ENCODE results near the gene TMEM256.

Gene TMEM256

DNA sequence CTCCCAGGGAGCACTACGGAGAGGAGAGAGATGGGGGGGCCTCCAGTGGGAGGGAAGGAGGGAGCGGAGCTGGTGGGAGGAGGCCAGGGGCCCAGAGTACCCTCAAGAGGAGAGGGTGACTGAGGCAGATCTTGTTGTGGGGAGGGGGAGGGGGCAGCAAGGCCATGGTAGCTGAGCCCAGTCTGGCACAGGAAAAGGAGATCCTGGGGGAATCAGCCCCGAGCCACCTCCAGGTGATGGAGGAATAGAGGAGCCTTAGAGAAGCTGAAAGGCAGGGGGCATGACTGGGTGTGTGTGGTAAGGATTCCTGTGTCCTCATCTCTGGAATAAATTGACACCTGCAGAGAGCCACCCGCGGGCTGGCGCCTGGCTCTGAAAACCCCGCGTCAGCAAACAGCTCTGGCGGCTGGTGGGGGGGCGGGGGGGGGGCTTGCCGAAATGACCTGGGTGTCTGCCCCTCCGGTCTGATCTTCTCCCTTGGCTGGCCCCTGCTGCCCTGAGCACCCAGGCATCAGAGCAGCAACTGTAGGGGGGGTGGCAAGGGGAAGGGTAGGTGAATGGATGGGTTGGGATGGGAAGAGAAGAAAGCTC is 2.4 kb upstream of the TMEM256 start:
- Mint-ChIP-seq H3K9me3 (no peaks in the 10 kb centered on the region), H3K4me3 (peak overlapping the region; percentile 89), H3K36me3 (no peaks in the 10 kb centered on the region), H3K4me1 (peaks cover 28% of the 10 kb centered on the region), H3K27ac (peak overlapping the region; percentile 84)
- DNase-seq (ENCODE audit: low spot score in 2 of 2) (no peak), ATAC-seq (no peak)

GRCh38 chr17:7405350-7406234 is 1.7 kb upstream of the TMEM256 start:
- H3K36me3 Mint-ChIP-seq, result no peaks in the 10 kb centered on the region
- H3K4me1 Mint-ChIP-seq, result peaks cover 28% of the 10 kb centered on the region
- H3K27ac Mint-ChIP-seq, result peak overlapping the region; percentile 84
- H3K9me3 Mint-ChIP-seq, result no peaks in the 10 kb centered on the region
- H3K4me3 Mint-ChIP-seq, result peak overlapping the region; percentile 89
- ATAC-seq, result no peak
- no peak for DNase-seq (ENCODE audit: low spot score in 2 of 2)

- Mint-ChIP-seq H3K4me1 (peaks cover 28% of the 10 kb centered on the region), H3K9me3 (no peaks in the 10 kb centered on the region), H3K36me3 (no peaks in the 10 kb centered on the region), H3K4me3 (peak overlapping the region; percentile 89), H3K27ac (peak overlapping the region; percentile 84)
- peak; percentile 60 for ATAC-seq
- no peak for DNase-seq (ENCODE audit: low spot score in 2 of 2)
Observed at GRCh38 chr17:7404737-7405349, 946 bp upstream of the TMEM256 start.

GRCh38 chr17:7403727-7403976 is 245 bp downstream of the TMEM256 start:
- H3K4me3 Mint-ChIP-seq, result peak overlapping the region; percentile 89
- peak; percentile 53 for ATAC-seq
- H3K36me3 Mint-ChIP-seq, result no peaks in the 10 kb centered on the region
- peaks cover 23% of the 10 kb centered on the region for H3K4me1 Mint-ChIP-seq
- no peaks in the 10 kb centered on the region for H3K9me3 Mint-ChIP-seq
- peak overlapping the region; percentile 84 for H3K27ac Mint-ChIP-seq
- no peak for DNase-seq (ENCODE audit: low spot score in 2 of 2)

DNA sequence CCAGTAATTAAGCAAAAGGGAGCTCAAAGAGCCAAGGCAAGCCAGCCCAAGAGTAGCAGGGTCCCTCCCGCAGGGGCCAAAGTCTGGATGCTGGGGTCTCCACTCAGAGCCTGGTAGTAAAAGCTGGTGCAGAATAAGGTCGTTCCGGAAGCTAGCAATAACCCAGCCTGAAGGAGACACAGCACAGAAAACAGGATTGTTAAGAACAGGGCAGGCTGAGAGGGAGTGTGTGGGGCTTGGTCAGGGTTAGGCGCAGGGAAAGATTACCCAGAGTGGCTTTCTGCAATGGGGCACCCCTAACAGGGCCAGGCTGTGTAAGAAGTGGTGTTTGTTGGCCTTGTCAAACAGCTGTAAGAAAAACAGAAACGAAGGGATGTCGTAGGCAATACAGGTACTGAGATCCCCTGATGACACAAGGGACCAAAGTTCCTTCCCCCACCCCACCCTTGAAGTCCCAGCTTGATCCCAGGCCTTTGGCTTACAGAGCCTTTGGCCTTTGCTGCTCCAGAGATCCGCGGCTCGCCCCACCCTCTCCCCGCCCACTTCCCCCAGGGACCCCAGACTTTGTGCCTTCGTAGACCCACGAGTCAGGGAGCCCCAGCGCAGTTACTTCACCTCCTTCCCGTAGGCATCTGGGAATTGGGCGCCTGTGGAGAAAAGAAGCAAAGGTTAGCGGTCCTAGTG is 712 bp downstream of the TMEM256 start:
- H3K27ac Mint-ChIP-seq, result peak overlapping the region; percentile 84
- no peaks in the 10 kb centered on the region for H3K9me3 Mint-ChIP-seq
- no peaks in the 10 kb centered on the region for H3K36me3 Mint-ChIP-seq
- DNase-seq (ENCODE audit: low spot score in 2 of 2) (no peak), ATAC-seq (no peak)
- H3K4me3 Mint-ChIP-seq, result peak overlapping the region; percentile 89
- H3K4me1 Mint-ChIP-seq, result peaks cover 23% of the 10 kb centered on the region

DNA sequence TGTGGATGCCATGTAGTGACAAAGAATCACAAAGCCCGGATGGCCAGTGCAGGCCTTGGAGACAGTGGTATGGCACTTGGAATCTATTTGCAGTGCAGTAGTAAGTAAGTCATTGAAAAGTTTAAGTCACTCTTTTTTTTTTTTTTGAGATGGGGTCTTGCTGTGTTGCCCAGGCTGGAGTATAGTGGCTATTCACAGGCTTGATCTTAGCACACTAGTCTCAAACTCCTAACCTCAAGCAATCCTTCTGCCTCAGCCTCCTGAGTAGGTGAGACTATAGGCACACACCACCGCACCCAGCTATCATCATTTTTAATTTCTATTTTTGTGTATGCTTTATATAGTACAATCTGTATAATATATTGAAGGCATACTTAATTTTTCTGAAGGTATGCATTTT is 5.3 kb downstream of the TMEM256 start:
- ATAC-seq, result no peak
- H3K27ac Mint-ChIP-seq, result no peak overlapping the region
- no peak overlapping the region for H3K4me3 Mint-ChIP-seq

DNA sequence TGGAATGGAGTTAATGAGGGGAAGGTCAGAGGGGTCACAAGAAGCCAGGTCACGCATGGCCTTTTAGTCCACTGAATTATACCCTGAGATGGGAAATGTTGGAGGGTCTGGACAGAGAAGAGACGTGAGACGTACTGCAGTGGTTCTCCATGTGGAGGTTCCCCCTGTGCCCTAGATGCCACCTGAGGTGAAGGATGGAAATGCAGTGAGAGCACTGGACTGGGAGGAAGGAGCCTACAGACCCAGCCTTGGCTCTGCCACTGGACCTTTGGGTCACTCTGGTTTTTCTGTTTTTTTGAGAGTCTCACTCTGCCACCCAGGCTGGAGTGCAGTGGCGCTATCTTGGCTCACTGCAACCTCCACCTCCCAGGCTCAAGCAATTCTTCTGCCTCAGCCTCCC is 7.8 kb downstream of the TMEM256 start:
- Mint-ChIP-seq H3K4me1 (peaks cover 18% of the 10 kb centered on the region), H3K4me3 (no peak overlapping the region), H3K9me3 (no peaks in the 10 kb centered on the region), H3K36me3 (peaks cover 14% of the 10 kb centered on the region), H3K27ac (no peak overlapping the region)
- DNase-seq (ENCODE audit: low spot score in 2 of 2), result no peak
- ATAC-seq, result no peak

More for the DNA sequence above, 5.3 kb downstream of the TMEM256 start:
- no peaks in the 10 kb centered on the region for H3K9me3 Mint-ChIP-seq
- H3K4me1 Mint-ChIP-seq, result peaks cover 20% of the 10 kb centered on the region
- DNase-seq (ENCODE audit: low spot score in 2 of 2), result no peak
- no peaks in the 10 kb centered on the region for H3K36me3 Mint-ChIP-seq

DNA sequence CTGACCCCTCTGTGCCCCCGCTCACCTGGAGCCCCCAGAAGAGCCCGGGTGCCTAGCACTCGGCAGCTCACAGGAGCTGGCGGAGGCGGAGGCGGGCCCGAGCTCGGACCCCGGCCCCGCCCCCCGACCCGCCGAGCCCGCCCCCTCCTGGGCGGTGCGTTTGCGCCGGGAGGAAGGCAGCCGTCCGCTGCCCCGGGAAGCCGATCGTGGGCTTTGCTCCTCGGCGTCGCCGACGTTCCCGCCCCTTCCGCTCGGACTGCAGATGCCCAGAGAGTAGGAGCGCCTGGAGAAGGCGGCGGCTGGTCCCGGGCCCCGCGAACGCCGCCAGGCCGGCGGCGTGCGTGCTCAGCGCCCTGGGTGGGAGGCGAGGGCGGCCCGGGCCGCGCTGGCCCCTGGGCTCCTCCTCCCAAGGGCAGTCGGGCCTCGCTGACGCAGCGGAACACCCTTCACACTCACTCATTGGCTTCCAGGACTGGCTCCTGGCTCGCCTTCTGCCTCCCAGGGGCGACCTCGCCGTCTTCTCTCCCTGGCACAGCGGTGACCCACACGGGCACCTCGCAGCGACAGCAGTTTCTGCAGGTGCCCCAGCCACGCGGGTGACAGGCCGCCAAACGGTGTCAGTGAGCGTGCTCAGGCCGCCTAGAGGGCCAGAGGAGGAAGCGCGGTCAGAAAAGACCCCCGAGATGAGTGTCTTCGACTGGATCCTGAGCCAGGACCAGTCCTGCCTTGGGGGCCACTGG is 9.3 kb downstream of the TMEM256 start, which contains the start of gene PLSCR3:
Gene PLSCR3, minus strand, starts transcription at position 74 of the 740 bp plus-strand sequence. CDS start 415 bp downstream, outside the sequence.
- Mint-ChIP-seq H3K9me3 (no peaks in the 10 kb centered on the region), H3K4me1 (peaks cover 30% of the 10 kb centered on the region), H3K4me3 (peak within 1 kb of the TSS; percentile 92), H3K36me3 (peaks cover 23% of the 10 kb centered on the region), H3K27ac (peak within 1 kb of the TSS; percentile 93)
- ATAC-seq (peak; percentile 91), DNase-seq (ENCODE audit: low spot score in 2 of 2) (peak; percentile 84 to 92)

GRCh38 chr17:7393613-7394451 is 10.1 kb downstream of the TMEM256 start:
- peaks cover 30% of the 10 kb centered on the region for H3K4me1 Mint-ChIP-seq
- H3K36me3 Mint-ChIP-seq, result peaks cover 23% of the 10 kb centered on the region
- DNase-seq (ENCODE audit: low spot score in 2 of 2) (peak in 1 of 2 donors; percentile 71), ATAC-seq (peak; percentile 61)
- H3K9me3 Mint-ChIP-seq, result no peaks in the 10 kb centered on the region
- H3K27ac Mint-ChIP-seq, result peak overlapping the region; percentile 93
- H3K4me3 Mint-ChIP-seq, result peak overlapping the region; percentile 92

GRCh38 chr17:7392696-7393612 is 10.9 kb downstream of the TMEM256 start:
- peak overlapping the region; percentile 93 for H3K27ac Mint-ChIP-seq
- H3K9me3 Mint-ChIP-seq, result no peaks in the 10 kb centered on the region
- no peak for ATAC-seq
- H3K4me1 Mint-ChIP-seq, result peaks cover 30% of the 10 kb centered on the region
- no peak for DNase-seq (ENCODE audit: low spot score in 2 of 2)
- H3K4me3 Mint-ChIP-seq, result peak overlapping the region; percentile 92
- peaks cover 29% of the 10 kb centered on the region for H3K36me3 Mint-ChIP-seq

- no peak for DNase-seq (ENCODE audit: low spot score in 2 of 2)
- H3K27ac Mint-ChIP-seq, result no peak overlapping the region
- no peak overlapping the region for H3K4me3 Mint-ChIP-seq
- peaks cover 42% of the 10 kb centered on the region for H3K36me3 Mint-ChIP-seq
- ATAC-seq, result no peak
- H3K4me1 Mint-ChIP-seq, result peaks cover 30% of the 10 kb centered on the region
- H3K9me3 Mint-ChIP-seq, result no peaks in the 10 kb centered on the region
Observed at GRCh38 chr17:7391307-7391706, 12.6 kb downstream of the TMEM256 start.

DNA sequence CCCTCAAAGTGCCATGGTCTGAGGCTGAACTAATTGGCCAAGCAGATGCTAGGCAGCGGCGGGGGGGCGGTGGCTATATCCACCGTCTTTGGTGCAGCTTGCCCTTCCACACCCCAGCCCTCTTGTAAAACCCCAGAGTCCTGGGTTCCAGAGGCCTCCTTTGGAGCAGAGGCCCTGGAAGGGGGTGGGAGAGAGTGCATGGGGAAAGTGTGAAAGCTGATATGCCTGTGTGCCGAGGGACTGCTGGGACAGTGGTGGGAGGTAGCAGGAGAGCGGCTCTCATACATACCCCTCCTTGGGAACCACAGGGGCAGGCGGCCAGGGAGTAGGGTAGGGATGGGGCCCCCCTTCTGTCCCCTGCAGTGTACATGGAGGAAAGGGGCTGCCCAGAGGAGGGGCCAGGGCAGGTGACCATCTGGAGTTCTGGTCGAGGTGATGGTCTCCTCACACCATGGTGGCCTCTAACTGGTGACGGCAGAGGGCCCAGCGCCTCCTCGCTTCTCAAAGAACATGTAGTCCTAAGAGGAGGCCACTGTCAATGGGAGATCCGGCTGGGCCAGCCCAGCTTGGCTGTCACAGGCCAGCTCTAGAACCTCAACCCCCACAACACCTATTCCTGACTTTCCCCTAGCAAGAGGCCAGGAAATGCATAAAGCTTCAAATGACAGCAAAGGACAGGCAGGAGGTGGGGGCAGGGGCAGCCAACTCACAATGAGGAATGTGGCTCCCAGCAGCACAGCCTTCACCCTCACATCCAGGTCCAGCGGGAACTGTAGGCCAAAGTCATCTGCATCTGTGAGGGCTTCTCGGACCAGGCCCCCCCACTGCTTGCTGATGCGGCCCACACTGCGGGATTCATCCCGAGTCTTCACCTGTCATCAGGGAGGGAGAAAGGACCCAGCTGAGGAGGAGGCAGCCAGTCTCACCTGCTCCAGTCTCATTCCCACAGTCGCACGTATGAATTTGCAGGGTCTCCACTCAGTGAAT is 13.7 kb downstream of the TMEM256 start:
- no peak overlapping the region for H3K4me3 Mint-ChIP-seq
- H3K27ac Mint-ChIP-seq, result peak overlapping the region; percentile 54
- ATAC-seq (no peak), DNase-seq (ENCODE audit: low spot score in 2 of 2) (no peak)
- no peaks in the 10 kb centered on the region for H3K9me3 Mint-ChIP-seq
- H3K4me1 Mint-ChIP-seq, result peaks cover 23% of the 10 kb centered on the region
- peaks cover 42% of the 10 kb centered on the region for H3K36me3 Mint-ChIP-seq

All from stimulated activated effector memory CD8-positive, alpha-beta T cell treated with anti-CD3 and anti-CD28 coated beads, Interleukin-12 subunit alpha, Interleukin-12 subunit beta, amount 100 ng/mL, for 72 hours (primary cell).